C4-2B (cell line): ENCODE measurements around the gene FHDC1.

Experiments used
- CTCF ChIP-seq: fragments of 450-650 bp; conservative IDR thresholded peaks from 2 replicates; pipeline ENCODE4 v1.5.1; 2017; ENCODE audit warnings: mild to moderate bottlenecking
- ZFX ChIP-seq: fragments of 450-650 bp; IDR thresholded peaks from 2 replicates; pipeline ENCODE4 v1.6.1; 2017

- TF ChIP-seq CTCF (no peak), ZFX (no peak)
These were observed 40.2 kb downstream of the FHDC1 start for GRCh38 chr4:152976212-152976761.
